Kidney (tissue), 14 donors: ENCODE data around the gene DCTN2. TPM values are rescaled to one million over a fixed set of nuclear protein-coding genes. Genes with fewer than 3 reads are reported as not detected.

Source experiments
- DNase-seq, 5 donors: peaks; one replicate each; pipeline ENCODE4 v3.0.0-alpha.2; 2013 to 2020
- FAIRE-seq: peaks from 2 replicates; lab custom pipeline; 2012; peaks lifted over from hg19 to GRCh38; lab: Jason Lieb, UNC
- H3K27ac ChIP-seq, 2 donors: one replicate each; pipeline ENCODE4 v1.7.0; 2013; ENCODE audit warnings: low read depth in 2 of 2, low read length in 2 of 2, inconsistent platforms in 1 of 2
- H3K27me3 ChIP-seq: one replicate; pipeline ENCODE4 v1.7.1; 2013; ENCODE audit warnings: low read length, inconsistent platforms; ENCODE audit not compliant: control insufficient read depth, insufficient read depth
- H3K36me3 ChIP-seq, 3 donors: one replicate each; pipeline versions ENCODE4 v1.7.0 to v1.7.1; 2013; ENCODE audit warnings: low read length in 3 of 3, control low read depth in 1 of 3, inconsistent platforms in 1 of 3; ENCODE audit not compliant: insufficient read depth in 3 of 3, control insufficient read depth in 2 of 3
- H3K4me1 ChIP-seq, 3 donors: one replicate each; pipeline versions ENCODE4 v1.7.0 to v1.7.1; 2013; ENCODE audit warnings: low read length in 3 of 3, inconsistent platforms in 1 of 3, low read depth in 1 of 3; ENCODE audit not compliant: control insufficient read depth in 2 of 3, insufficient read depth in 2 of 3
- H3K4me3 ChIP-seq, 3 donors: one replicate each; pipeline versions ENCODE4 v1.7.0 to v1.8.1; 2013; ENCODE audit warnings: low read length in 3 of 3, control low read depth in 1 of 3, inconsistent platforms in 1 of 3
- H3K9ac ChIP-seq, 3 donors: one replicate each; pipeline versions ENCODE4 v1.7.0 to v1.7.1; 2013; ENCODE audit warnings: low read length in 3 of 3, control low read depth in 1 of 3, inconsistent platforms in 1 of 3
- H3K9me3 ChIP-seq, 3 donors: one replicate each; pipeline versions ENCODE4 v1.7.0 to v1.7.1; 2013; ENCODE audit warnings: low read length in 3 of 3, control low read depth in 1 of 3, inconsistent platforms in 1 of 3; ENCODE audit not compliant: control insufficient read depth in 2 of 3, insufficient read depth in 1 of 3
- CTCF ChIP-seq: IDR thresholded peaks from 3 replicates; pipeline ENCODE4 v1.5.1; 2012; ENCODE audit warnings: mild to moderate bottlenecking, moderate library complexity, borderline replicate concordance; ENCODE audit not compliant: insufficient read depth; ENCODE audit errors: extremely low read depth
- intact Hi-C: fragments of 100-400 bp; cut with DNase I; formaldehyde crosslinking; loops from one replicate; pipeline ENCODE4 v1.11.1; 2022
- polyA plus RNA-seq: library from polyadenylated mRNA; stranded (reverse); fragments of 350-450 nt; fragmentation: Illumina TruSeq; extraction: RNeasy Lipid Tissue Mini Kit (QIAGEN cat#74804); gene quantifications from one replicate; pipeline ENCODE4 v1.2.3, GENCODE V29; 2014; ENCODE audit warnings: low read depth, low replicate concordance; ENCODE audit not compliant: insufficient read depth
- total RNA-seq: library from RNA; stranded (reverse); fragmentation: NEBNext Ultra II Directional; extraction: Animal tissue kit (Norgen Biotek cat#: 25700); gene quantifications from one replicate; pipeline ENCODE4 v1.2.1, GENCODE V29; 2021
- donor health status: control.
- donor health status: control.
- donor health status: control.
- donor health status: control.
- donor health status: control.
- donor health status: DM: yes; HTN: yes; CAD: no.
- donor health status: Normal renal cell carcinoma (clear cell type).

The DCTN2 gene
- total and polyA plus RNA-seq, 2 donors from 2014 or later, result 110 to 133 TPM

GRCh38 chr12:57553343-57554202 is 6.6 kb upstream of the DCTN2 start:
- intact Hi-C loops, result no loop called here
- FAIRE-seq (no peak), DNase-seq (no peak)
- H3K36me3 ChIP-seq, result no peaks in the 10 kb centered on the region
- TF ChIP-seq CTCF, result no peak
- peaks cover 11% of the 10 kb centered on the region for H3K27me3 ChIP-seq
- H3K4me3 ChIP-seq, result no peak overlapping the region
- H3K9ac ChIP-seq, result no peak overlapping the region
- H3K9me3 ChIP-seq, result no peaks in the 10 kb centered on the region
- peaks cover 0 to 5% (median 0%) of the 10 kb centered on the region in 3 donors for H3K4me1 ChIP-seq
- no peak overlapping the region for H3K27ac ChIP-seq

GRCh38 chr12:57552835-57553313 is 5.9 kb upstream of the DCTN2 start:
- Histone ChIP-seq H3K4me3 (no peak overlapping the region), H3K9me3 (no peaks in the 10 kb centered on the region), H3K4me1 (peaks cover 0 to 5% (median 0%) of the 10 kb centered on the region in 3 donors), H3K9ac (no peak overlapping the region), H3K27ac (no peak overlapping the region), H3K36me3 (no peaks in the 10 kb centered on the region), H3K27me3 (peaks cover 16% of the 10 kb centered on the region)
- TF ChIP-seq CTCF, result no peak
- intact Hi-C loops, result no loop called here
- FAIRE-seq (no peak), DNase-seq (peak in 3 of 5 donors; percentile 18 to 33 (median 26))

- Histone ChIP-seq H3K36me3 (no peaks in the 10 kb centered on the region), H3K27ac (no peak overlapping the region), H3K9ac (no peak overlapping the region), H3K4me3 (no peak overlapping the region), H3K4me1 (peaks cover 0 to 5% (median 0%) of the 10 kb centered on the region in 3 donors), H3K27me3 (peaks cover 17% of the 10 kb centered on the region), H3K9me3 (no peaks in the 10 kb centered on the region)
- DNase-seq, result no peak
- intact Hi-C loops, result no loop called here
- TF ChIP-seq CTCF, result no peak
- no peak for FAIRE-seq
Observed at GRCh38 chr12:57552306-57552651, 5.3 kb upstream of the DCTN2 start.
